ENCODE measurements around the gene CHSY3.
"Not testable (repeated sequence)": the region's sequence is repeated elsewhere in the genome, so short reads cannot be mapped to it uniquely, and the experiment has no call there.

Gene CHSY3

GRCh38 chr5:130171699-130172098 lies 267.4 kb downstream of the CHSY3 start:
- no peak for DNase-seq

- no peak for DNase-seq
These were observed 278.9 kb downstream of the CHSY3 start for GRCh38 chr5:130183115-130183514.

GRCh38 chr5:130189961-130190360 lies 285.7 kb downstream of the CHSY3 start:
- DNase-seq = no peak

- no peak for DNase-seq
These were observed 294.7 kb downstream of the CHSY3 start for GRCh38 chr5:130198927-130199326.

GRCh38 chr5:130206686-130207085 lies 302.4 kb downstream of the CHSY3 start:
- DNase-seq = no peak

- no peak for DNase-seq
These were observed 309.3 kb downstream of the CHSY3 start for GRCh38 chr5:130213607-130214006.

GRCh38 chr5:130216286-130216685 lies 312.0 kb downstream of the CHSY3 start:
- no peak for DNase-seq

GRCh38 chr5:130222573-130222972 lies 318.3 kb downstream of the CHSY3 start:
- no peak for DNase-seq

GRCh38 chr5:130226556-130226955 lies 322.3 kb downstream of the CHSY3 start:
- DNase-seq = not testable (repeated sequence)

GRCh38 chr5:130227699-130228098 lies 323.4 kb downstream of the CHSY3 start:
- no peak for DNase-seq

GRCh38 chr5:130231786-130232185 lies 327.5 kb downstream of the CHSY3 start:
- no peak for DNase-seq

- no peak for DNase-seq
These were observed 330.6 kb downstream of the CHSY3 start for GRCh38 chr5:130234816-130235215.
